ENCODE measurements around the gene TRABD2B.

TRABD2B gene

DNA sequence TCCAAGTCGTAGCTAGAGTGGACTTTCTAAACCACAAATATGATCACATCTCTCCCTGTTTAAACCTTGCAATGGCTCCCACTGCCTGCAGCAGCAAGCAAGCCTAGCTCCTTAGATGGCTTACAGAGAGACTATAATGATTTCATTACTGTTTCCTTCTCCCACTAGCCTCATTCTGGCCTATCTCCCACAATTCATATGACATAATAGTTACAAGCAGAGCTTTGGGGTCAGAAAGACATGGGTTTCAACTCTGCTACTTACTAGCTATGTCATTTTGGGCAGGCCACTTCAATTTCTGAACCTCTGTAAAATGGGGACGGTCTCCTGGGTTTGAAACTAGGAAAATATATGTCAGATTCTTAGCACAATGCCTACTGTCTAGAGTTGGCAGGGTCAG, 143.3 kb downstream of the TRABD2B start:
- TF ChIP-seq, protein P1, sequence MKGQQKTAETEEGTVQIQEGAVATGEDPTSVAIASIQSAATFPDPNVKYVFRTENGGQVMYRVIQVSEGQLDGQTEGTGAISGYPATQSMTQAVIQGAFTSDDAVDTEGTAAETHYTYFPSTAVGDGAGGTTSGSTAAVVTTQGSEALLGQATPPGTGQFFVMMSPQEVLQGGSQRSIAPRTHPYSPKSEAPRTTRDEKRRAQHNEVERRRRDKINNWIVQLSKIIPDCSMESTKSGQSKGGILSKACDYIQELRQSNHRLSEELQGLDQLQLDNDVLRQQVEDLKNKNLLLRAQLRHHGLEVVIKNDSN (IDR thresholded peaks at IDR 0.05) = no peak
- TF ChIP-seq EGR1 (IDR thresholded peaks at IDR 0.05) (no peak), TAF1 (IDR thresholded peaks at IDR 0.05; ENCODE audit: low read depth) (no peak), CEBPB (IDR thresholded peaks at IDR 0.05) (no peak), NFIC (IDR thresholded peaks at IDR 0.05) (no peak), YY1 (IDR thresholded peaks at IDR 0.05; ENCODE audit: low read depth) (no peak), RAD21 (IDR thresholded peaks at IDR 0.05; ENCODE audit: low read depth) (no peak), REST (IDR thresholded peaks at IDR 0.05; ENCODE audit: low read depth) (no peak), TCF12 (IDR thresholded peaks at IDR 0.05; ENCODE audit: low read depth) (no peak), CREB1 (IDR thresholded peaks at IDR 0.05; ENCODE audit: low read depth) (no peak), EP300 (IDR thresholded peaks at IDR 0.05; ENCODE audit: borderline replicate concordance) (no peak), TEAD4 (IDR thresholded peaks at IDR 0.05) (no peak), ZBTB7A (IDR thresholded peaks at IDR 0.05; ENCODE audit: low read depth) (no peak), FOXM1 (IDR thresholded peaks at IDR 0.05; ENCODE audit: borderline replicate concordance, low read depth) (no peak)
- TF ChIP-seq, protein P2, sequence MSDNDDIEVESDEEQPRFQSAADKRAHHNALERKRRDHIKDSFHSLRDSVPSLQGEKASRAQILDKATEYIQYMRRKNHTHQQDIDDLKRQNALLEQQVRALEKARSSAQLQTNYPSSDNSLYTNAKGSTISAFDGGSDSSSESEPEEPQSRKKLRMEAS (IDR thresholded peaks at IDR 0.05) = no peak

DNA sequence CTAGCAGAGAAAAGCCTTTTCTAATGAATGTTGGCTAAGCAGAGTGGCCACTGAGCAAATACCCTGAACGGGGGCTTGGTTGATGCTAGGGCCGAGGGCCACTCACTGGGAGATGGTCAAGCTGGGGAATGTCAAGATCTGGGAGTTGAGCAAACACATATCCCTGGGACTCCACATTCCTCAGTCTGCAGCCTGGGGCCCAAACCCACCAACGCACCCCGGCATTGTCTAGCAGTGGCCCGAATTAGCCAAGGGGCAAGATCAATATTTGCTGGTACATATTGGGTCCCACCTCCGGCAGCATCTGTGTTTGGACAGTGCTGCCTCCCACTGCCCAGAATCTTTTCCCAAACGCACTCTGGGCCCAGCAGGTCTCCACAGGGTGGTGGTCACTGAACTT, 144.1 kb downstream of the TRABD2B start:
- TF ChIP-seq NFIC (IDR thresholded peaks at IDR 0.05) = no peak
- TF ChIP-seq, protein P2 (IDR thresholded peaks at IDR 0.05) = no peak
- no peak for TF ChIP-seq FOXM1 (IDR thresholded peaks at IDR 0.05; ENCODE audit: borderline replicate concordance, low read depth)
- TF ChIP-seq YY1 (IDR thresholded peaks at IDR 0.05; ENCODE audit: low read depth) = no peak
- TF ChIP-seq EP300 (IDR thresholded peaks at IDR 0.05; ENCODE audit: borderline replicate concordance) = no peak
- no peak for TF ChIP-seq CREB1 (IDR thresholded peaks at IDR 0.05; ENCODE audit: low read depth)
- TF ChIP-seq REST (IDR thresholded peaks at IDR 0.05; ENCODE audit: low read depth) = no peak
- TF ChIP-seq, protein P1 (IDR thresholded peaks at IDR 0.05) = no peak
- TF ChIP-seq TCF12 (IDR thresholded peaks at IDR 0.05; ENCODE audit: low read depth) = no peak
- no peak for TF ChIP-seq RAD21 (IDR thresholded peaks at IDR 0.05; ENCODE audit: low read depth)
- no peak for TF ChIP-seq TAF1 (IDR thresholded peaks at IDR 0.05; ENCODE audit: low read depth)
- TF ChIP-seq EGR1 (IDR thresholded peaks at IDR 0.05) = no peak
- no peak for TF ChIP-seq TEAD4 (IDR thresholded peaks at IDR 0.05)
- TF ChIP-seq ZBTB7A (IDR thresholded peaks at IDR 0.05; ENCODE audit: low read depth) = no peak

DNA sequence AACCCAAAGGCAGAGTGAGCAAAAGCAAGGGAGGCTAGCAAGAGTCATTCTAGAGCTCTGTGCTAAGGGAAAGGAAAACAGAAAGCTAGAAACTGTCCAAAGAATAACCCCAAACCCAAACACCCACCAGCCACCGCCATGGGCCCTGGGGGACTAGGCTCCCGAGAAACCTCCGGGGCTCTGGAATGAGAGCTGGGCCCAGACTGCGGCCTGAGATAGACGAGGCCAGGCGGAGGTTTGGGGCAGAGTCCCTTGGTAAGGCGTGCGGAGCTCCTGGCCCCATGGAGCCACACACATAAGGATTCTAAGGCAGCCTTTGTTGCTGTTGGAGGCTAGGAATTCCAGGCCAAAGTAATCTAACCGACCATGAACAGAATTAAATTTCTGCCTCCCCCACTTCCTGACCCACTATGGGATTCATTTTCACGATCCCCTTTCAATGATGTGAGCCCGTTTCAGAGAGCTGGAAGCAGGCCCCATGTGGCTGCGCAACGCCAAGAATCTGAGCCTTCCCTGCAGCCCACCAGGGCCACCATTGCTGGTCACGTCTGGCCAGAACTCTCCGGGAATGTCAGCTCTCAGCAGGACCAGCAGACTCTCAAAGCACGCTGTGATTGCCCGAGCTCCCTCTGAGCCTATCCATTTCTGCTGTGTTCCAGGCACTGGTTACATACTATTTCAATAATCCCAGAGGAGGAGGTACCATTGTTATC, 145.0 kb downstream of the TRABD2B start:
- TF ChIP-seq TAF1 (IDR thresholded peaks at IDR 0.05; ENCODE audit: low read depth) (no peak), YY1 (IDR thresholded peaks at IDR 0.05; ENCODE audit: low read depth) (no peak), EP300 (IDR thresholded peaks at IDR 0.05; ENCODE audit: borderline replicate concordance) (no peak), ZBTB7A (IDR thresholded peaks at IDR 0.05; ENCODE audit: low read depth) (no peak), FOXM1 (IDR thresholded peaks at IDR 0.05; ENCODE audit: borderline replicate concordance, low read depth) (no peak), RAD21 (IDR thresholded peaks at IDR 0.05; ENCODE audit: low read depth) (no peak)
- TF ChIP-seq, protein P1 (IDR thresholded peaks at IDR 0.05) = no peak

DNA sequence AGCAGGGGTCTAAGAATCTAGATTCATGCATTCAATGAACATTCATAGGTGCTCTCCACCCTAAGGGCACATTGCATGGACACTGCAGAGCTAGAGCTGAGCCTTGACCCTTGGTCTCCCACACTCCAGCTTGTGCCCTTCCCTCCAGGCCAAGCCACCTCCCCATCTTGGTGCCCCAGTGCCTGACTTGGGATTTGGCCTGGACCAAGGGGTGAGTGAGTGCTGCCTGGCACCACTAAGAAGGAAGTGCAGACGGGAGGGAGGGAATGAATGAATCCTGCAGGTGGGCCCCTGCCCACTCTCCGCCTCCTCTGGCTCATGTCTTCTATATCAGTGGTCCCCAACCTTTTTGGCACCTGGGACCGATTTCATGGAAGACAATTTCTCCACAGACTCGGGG, 146.7 kb downstream of the TRABD2B start:
- TF ChIP-seq REST (IDR thresholded peaks at IDR 0.05; ENCODE audit: low read depth) (no peak), CEBPB (IDR thresholded peaks at IDR 0.05) (no peak), FOXM1 (IDR thresholded peaks at IDR 0.05; ENCODE audit: borderline replicate concordance, low read depth) (no peak), TEAD4 (IDR thresholded peaks at IDR 0.05) (no peak), RAD21 (IDR thresholded peaks at IDR 0.05; ENCODE audit: low read depth) (no peak), TAF1 (IDR thresholded peaks at IDR 0.05; ENCODE audit: low read depth) (no peak), TCF12 (IDR thresholded peaks at IDR 0.05; ENCODE audit: low read depth) (no peak), EGR1 (IDR thresholded peaks at IDR 0.05) (no peak), ZBTB7A (IDR thresholded peaks at IDR 0.05; ENCODE audit: low read depth) (no peak), YY1 (IDR thresholded peaks at IDR 0.05; ENCODE audit: low read depth) (no peak), NFIC (IDR thresholded peaks at IDR 0.05) (no peak), EP300 (IDR thresholded peaks at IDR 0.05; ENCODE audit: borderline replicate concordance) (no peak), CREB1 (IDR thresholded peaks at IDR 0.05; ENCODE audit: low read depth) (no peak)
- TF ChIP-seq, protein P1 (IDR thresholded peaks at IDR 0.05) = no peak
- TF ChIP-seq, protein P2 (IDR thresholded peaks at IDR 0.05) = no peak
